Hepatocyte (in vitro differentiated cells): ENCODE data around the gene CORO1C. TPM values are rescaled to one million over a fixed set of nuclear protein-coding genes. Genes with fewer than 3 reads are reported as not detected.

Source experiments
- DNase-seq: peaks from one replicate; pipeline ENCODE4 v3.0.0-alpha.2; 2016; ENCODE audit warnings: low spot score
- H2AFZ ChIP-seq: fragments of 200-600 bp; sonication (generic); 2 replicates; pipeline ENCODE4 v1.6.0; 2016; ENCODE audit warnings: antibody characterized with exemption, mild to moderate bottlenecking
- H3K27ac ChIP-seq: fragments of 200-600 bp; sonication (generic); 2 replicates; pipeline ENCODE4 v1.5.1; 2016; ENCODE audit warnings: mild to moderate bottlenecking
- H3K27me3 ChIP-seq: fragments of 200-600 bp; sonication (generic); 2 replicates; pipeline ENCODE4 v1.6.1; 2016
- H3K36me3 ChIP-seq: fragments of 200-600 bp; sonication (generic); replicated peaks from 2 replicates; pipeline ENCODE4 v1.5.1; 2016; ENCODE audit warnings: low read depth; ENCODE audit not compliant: insufficient read depth
- H3K4me1 ChIP-seq: fragments of 200-600 bp; sonication (generic); 2 replicates; pipeline ENCODE4 v1.5.1; 2016; ENCODE audit warnings: mild to moderate bottlenecking, moderate library complexity; ENCODE audit not compliant: insufficient read depth
- H3K4me2 ChIP-seq: fragments of 200-600 bp; sonication (generic); 2 replicates; pipeline ENCODE4 v1.6.0; 2016
- H3K4me3 ChIP-seq: fragments of 200-600 bp; sonication (generic); 2 replicates; pipeline ENCODE4 v1.5.1; 2016; ENCODE audit warnings: mild to moderate bottlenecking
- H3K79me2 ChIP-seq: fragments of 200-600 bp; sonication (generic); 2 replicates; pipeline ENCODE4 v1.6.0; 2017; ENCODE audit warnings: mild to moderate bottlenecking
- H3K9me2 ChIP-seq: fragments of 200-600 bp; sonication (generic); replicated peaks from 2 replicates; pipeline ENCODE4 v1.6.0; 2017; ENCODE audit warnings: mild to moderate bottlenecking; ENCODE audit not compliant: insufficient read depth
- H3K9me3 ChIP-seq: fragments of 200-600 bp; sonication (generic); 2 replicates; pipeline ENCODE4 v1.5.1; 2016; ENCODE audit warnings: low read depth, mild to moderate bottlenecking
- H4K20me1 ChIP-seq: fragments of 200-600 bp; sonication (generic); 2 replicates; pipeline ENCODE4 v1.6.0; 2016; ENCODE audit warnings: mild to moderate bottlenecking; ENCODE audit not compliant: insufficient read depth, poor library complexity, severe bottlenecking
- CTCF ChIP-seq: fragments of 200-600 bp; sonication (generic); IDR thresholded peaks from 2 replicates; pipeline ENCODE4 v1.5.1; 2016; ENCODE audit warnings: antibody characterized with exemption, mild to moderate bottlenecking; ENCODE audit not compliant: poor library complexity
- EZH2 ChIP-seq: fragments of 200-600 bp; sonication (generic); IDR thresholded peaks from 2 replicates; pipeline ENCODE4 v1.6.1; 2016; ENCODE audit warnings: antibody characterized with exemption, mild to moderate bottlenecking, borderline replicate concordance
- EZH2phosphoT487 ChIP-seq: fragments of 200-600 bp; sonication (generic); IDR thresholded peaks from one replicate; pipeline ENCODE4 v1.6.1; 2018; ENCODE audit warnings: antibody characterized with exemption, mild to moderate bottlenecking, low read depth, moderate library complexity; ENCODE audit not compliant: unreplicated experiment, severe bottlenecking
- WGBS: methylation state at CpG from one replicate; pipeline ENCODE4 v1.1.6; 2016; ENCODE audit warnings: low lambda C conversion rate; ENCODE audit errors: missing lambda C conversion rate; 5-methylcytosine and 5-hydroxymethylcytosine counted together
- polyA plus RNA-seq: library from polyadenylated mRNA; unstranded; fragments of >200 nt; fragmentation: Nextera tagmentation; extraction: Ambion mirVana; gene quantifications from 2 replicates; pipeline ENCODE4 v1.2.1, GENCODE V29; 2016
- total RNA-seq: library from RNA; depleted of rRNA; stranded (reverse); fragments of >200 nt; gene quantifications from 2 replicates; pipeline ENCODE4 v1.2.3, GENCODE V29; 2014

Gene CORO1C
- total and polyA plus RNA-seq, 2 experiments from 2014 or later: 110 to 137 TPM

- DNase-seq: no peak
- H3K27ac ChIP-seq: no peak overlapping the region
- no peaks in the 10 kb centered on the region for H3K27me3 ChIP-seq
- no peaks in the 10 kb centered on the region for H4K20me1 ChIP-seq
- no peak overlapping the region for H3K4me3 ChIP-seq
- H3K9me2 ChIP-seq: no peaks in the 10 kb centered on the region
- H3K36me3 ChIP-seq: no peaks in the 10 kb centered on the region
- no peak overlapping the region for H3K4me2 ChIP-seq
- H3K9me3 ChIP-seq: no peaks in the 10 kb centered on the region
- TF ChIP-seq EZH2phosphoT487 (no peak), EZH2 (no peak), CTCF (no peak)
- H3K79me2 ChIP-seq: no peaks in the 10 kb centered on the region
- peaks cover 14% of the 10 kb centered on the region for H3K4me1 ChIP-seq
- H2AFZ ChIP-seq: no peak overlapping the region
- WGBS: 90% methylated on average over 10 of the region's 10 CpGs
Measured at GRCh38 chr12:108607981-108608600, 123.2 kb downstream of the CORO1C start.

GRCh38 chr12:108606492-108606891 lies 124.8 kb downstream of the CORO1C start:
- H3K9me3 ChIP-seq: no peaks in the 10 kb centered on the region
- no peak overlapping the region for H3K4me3 ChIP-seq
- DNase-seq: no peak
- H3K27me3 ChIP-seq: no peaks in the 10 kb centered on the region
- 67% methylated on average over 9 of the region's 9 CpGs for WGBS
- no peak overlapping the region for H2AFZ ChIP-seq
- no peaks in the 10 kb centered on the region for H3K79me2 ChIP-seq
- no peaks in the 10 kb centered on the region for H4K20me1 ChIP-seq
- no peaks in the 10 kb centered on the region for H3K36me3 ChIP-seq
- peaks cover 14% of the 10 kb centered on the region for H3K4me1 ChIP-seq
- H3K4me2 ChIP-seq: no peak overlapping the region
- H3K9me2 ChIP-seq: no peaks in the 10 kb centered on the region
- TF ChIP-seq CTCF (no peak), EZH2phosphoT487 (no peak), EZH2 (no peak)
- H3K27ac ChIP-seq: no peak overlapping the region

GRCh38 chr12:108605690-108606406 lies 125.5 kb downstream of the CORO1C start:
- Histone ChIP-seq H3K79me2 (no peaks in the 10 kb centered on the region), H2AFZ (no peak overlapping the region), H4K20me1 (no peaks in the 10 kb centered on the region), H3K4me1 (peaks cover 14% of the 10 kb centered on the region), H3K9me3 (no peaks in the 10 kb centered on the region), H3K27ac (no peak overlapping the region), H3K4me2 (no peak overlapping the region), H3K36me3 (no peaks in the 10 kb centered on the region), H3K4me3 (no peak overlapping the region), H3K27me3 (no peaks in the 10 kb centered on the region), H3K9me2 (no peaks in the 10 kb centered on the region)
- TF ChIP-seq CTCF (no peak), EZH2phosphoT487 (no peak), EZH2 (no peak)
- WGBS: 92% methylated on average over 4 of the region's 4 CpGs
- no peak for DNase-seq
